ENCODE data around the gene TTLL7.

GRCh38 chr1:83816836-83817235 is 182.1 kb downstream of the TTLL7 start:
- no peak for TF ChIP-seq CTCF (IDR thresholded peaks at IDR 0.05)
- no peak for TF ChIP-seq POLR2A (IDR thresholded peaks at IDR 0.05)
